Peyer's patch (tissue), 4 donors: Measurements from ENCODE around the gene CD36. TPM values are rescaled to one million over a fixed set of nuclear protein-coding genes. Genes with fewer than 3 reads are reported as not detected.

Experiments
- DNase-seq, 3 donors: peaks; one replicate each; pipeline ENCODE4 v3.0.0-alpha.2; 2017 to 2019
- H3K27ac ChIP-seq, 4 donors: fragments of 200-600 bp; sonication (generic); one replicate each; pipeline ENCODE4 v1.5.1; 2016 to 2019
- H3K27me3 ChIP-seq, 2 donors: fragments of 200-600 bp; sonication (generic); one replicate each; pipeline ENCODE4 v1.5.1; 2019
- H3K36me3 ChIP-seq, 3 donors: fragments of 200-600 bp; sonication (generic); one replicate each; pipeline ENCODE4 v1.5.1; 2016 to 2019
- H3K4me1 ChIP-seq, 4 donors: fragments of 200-600 bp; sonication (generic); one replicate each; pipeline ENCODE4 v1.5.1; 2016 to 2019
- H3K4me3 ChIP-seq, 4 donors: fragments of 200-600 bp; sonication (generic); 1 replicate in 3 of 4; 2 replicates in 1 of 4; pipeline ENCODE4 v1.5.1; 2016 to 2019; ENCODE audit warnings: mild to moderate bottlenecking in 1 of 4
- H3K9me3 ChIP-seq, 4 donors: fragments of 200-600 bp; sonication (generic); one replicate each; pipeline ENCODE4 v1.5.1; 2016 to 2019; ENCODE audit warnings: mild to moderate bottlenecking in 1 of 4
- POLR2A ChIP-seq, 2 donors: fragments of 450-650 bp; IDR thresholded peaks; one replicate each; pipeline ENCODE4 v1.5.1; 2017; ENCODE audit warnings: antibody characterized with exemption in 2 of 2, mild to moderate bottlenecking in 2 of 2, moderate library complexity in 2 of 2
- total RNA-seq, 4 donors: library from RNA; depleted of rRNA; stranded (reverse); fragments of >200 nt; gene quantifications; one replicate each; pipeline ENCODE4 v1.1.0, GENCODE V29; 2016
- TF ChIP-seq, protein P1 (sequence below), 6 experiments: fragments of 450-650 bp in 4 of 6; fragments of 200-600 bp in 2 of 6; sonication (generic) in 1 of 6; IDR thresholded peaks; one replicate each; pipeline ENCODE4 v1.5.1; 2017 to 2019; ENCODE audit warnings: antibody characterized with exemption in 6 of 6, mild to moderate bottlenecking in 3 of 6, moderate library complexity in 1 of 6

Gene CD36
- total RNA-seq, 4 donors from 2014 or later: 8.9 to 35.5 (median 24.4) TPM

DNA sequence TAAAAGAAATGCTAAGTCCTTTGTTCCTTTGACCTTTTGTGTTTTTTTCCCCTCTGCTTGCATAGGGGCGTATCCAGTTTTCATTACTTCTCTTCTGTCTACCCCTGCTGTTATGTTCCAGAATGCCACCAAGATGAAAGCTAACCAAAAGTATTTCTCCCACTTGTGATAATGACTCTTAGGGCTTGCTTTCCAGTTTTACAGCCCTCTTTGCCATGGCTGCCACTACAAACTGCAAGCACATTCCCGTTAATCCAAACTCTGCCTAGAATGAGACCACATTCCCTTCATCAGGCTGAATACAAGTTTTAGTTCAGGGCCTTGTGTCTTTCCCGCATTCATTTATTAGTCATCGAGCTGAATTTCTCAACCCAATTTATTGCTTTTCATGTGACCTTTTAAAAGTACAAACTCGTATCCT is 23.6 kb upstream of the CD36 start:
- no peaks in the 10 kb centered on the region for H3K27me3 ChIP-seq
- H3K4me3 ChIP-seq: no peak overlapping the region
- no peak for DNase-seq
- TF ChIP-seq, protein P1, sequence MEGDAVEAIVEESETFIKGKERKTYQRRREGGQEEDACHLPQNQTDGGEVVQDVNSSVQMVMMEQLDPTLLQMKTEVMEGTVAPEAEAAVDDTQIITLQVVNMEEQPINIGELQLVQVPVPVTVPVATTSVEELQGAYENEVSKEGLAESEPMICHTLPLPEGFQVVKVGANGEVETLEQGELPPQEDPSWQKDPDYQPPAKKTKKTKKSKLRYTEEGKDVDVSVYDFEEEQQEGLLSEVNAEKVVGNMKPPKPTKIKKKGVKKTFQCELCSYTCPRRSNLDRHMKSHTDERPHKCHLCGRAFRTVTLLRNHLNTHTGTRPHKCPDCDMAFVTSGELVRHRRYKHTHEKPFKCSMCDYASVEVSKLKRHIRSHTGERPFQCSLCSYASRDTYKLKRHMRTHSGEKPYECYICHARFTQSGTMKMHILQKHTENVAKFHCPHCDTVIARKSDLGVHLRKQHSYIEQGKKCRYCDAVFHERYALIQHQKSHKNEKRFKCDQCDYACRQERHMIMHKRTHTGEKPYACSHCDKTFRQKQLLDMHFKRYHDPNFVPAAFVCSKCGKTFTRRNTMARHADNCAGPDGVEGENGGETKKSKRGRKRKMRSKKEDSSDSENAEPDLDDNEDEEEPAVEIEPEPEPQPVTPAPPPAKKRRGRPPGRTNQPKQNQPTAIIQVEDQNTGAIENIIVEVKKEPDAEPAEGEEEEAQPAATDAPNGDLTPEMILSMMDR (IDR thresholded peaks at IDR 0.05): peak in 1 of 6 experiments; percentile 3
- TF ChIP-seq POLR2A (IDR thresholded peaks at IDR 0.05): no peak
- no peak overlapping the region for H3K27ac ChIP-seq
- H3K9me3 ChIP-seq: no peaks in the 10 kb centered on the region
- H3K36me3 ChIP-seq: no peaks in the 10 kb centered on the region
- no peaks in the 10 kb centered on the region for H3K4me1 ChIP-seq

- Histone ChIP-seq H3K9me3 (no peaks in the 10 kb centered on the region), H3K4me1 (no peaks in the 10 kb centered on the region), H3K27me3 (no peaks in the 10 kb centered on the region), H3K27ac (no peak overlapping the region), H3K36me3 (no peaks in the 10 kb centered on the region), H3K4me3 (no peak overlapping the region)
- DNase-seq: no peak
- no peak for TF ChIP-seq POLR2A (IDR thresholded peaks at IDR 0.05)
- TF ChIP-seq, protein P1 (IDR thresholded peaks at IDR 0.05): no peak
These were observed 20.3 kb upstream of the CD36 start for GRCh38 chr7:80618096-80618495.

- TF ChIP-seq, protein P1 (IDR thresholded peaks at IDR 0.05): no peak
- TF ChIP-seq POLR2A (IDR thresholded peaks at IDR 0.05): no peak
- Histone ChIP-seq H3K27ac (no peak overlapping the region), H3K4me3 (no peak overlapping the region), H3K4me1 (no peaks in the 10 kb centered on the region), H3K27me3 (no peaks in the 10 kb centered on the region), H3K36me3 (no peaks in the 10 kb centered on the region), H3K9me3 (no peaks in the 10 kb centered on the region)
- no peak for DNase-seq
These were observed 18.7 kb upstream of the CD36 start for GRCh38 chr7:80619741-80620140.

- Histone ChIP-seq H3K9me3 (no peaks in the 10 kb centered on the region), H3K36me3 (no peaks in the 10 kb centered on the region), H3K4me1 (no peaks in the 10 kb centered on the region), H3K27me3 (no peaks in the 10 kb centered on the region), H3K27ac (no peak overlapping the region), H3K4me3 (no peak overlapping the region)
- TF ChIP-seq, protein P1 (IDR thresholded peaks at IDR 0.05): no peak
- no peak for TF ChIP-seq POLR2A (IDR thresholded peaks at IDR 0.05)
- no peak for DNase-seq
These were observed 15.9 kb upstream of the CD36 start for GRCh38 chr7:80622541-80622940.

DNA sequence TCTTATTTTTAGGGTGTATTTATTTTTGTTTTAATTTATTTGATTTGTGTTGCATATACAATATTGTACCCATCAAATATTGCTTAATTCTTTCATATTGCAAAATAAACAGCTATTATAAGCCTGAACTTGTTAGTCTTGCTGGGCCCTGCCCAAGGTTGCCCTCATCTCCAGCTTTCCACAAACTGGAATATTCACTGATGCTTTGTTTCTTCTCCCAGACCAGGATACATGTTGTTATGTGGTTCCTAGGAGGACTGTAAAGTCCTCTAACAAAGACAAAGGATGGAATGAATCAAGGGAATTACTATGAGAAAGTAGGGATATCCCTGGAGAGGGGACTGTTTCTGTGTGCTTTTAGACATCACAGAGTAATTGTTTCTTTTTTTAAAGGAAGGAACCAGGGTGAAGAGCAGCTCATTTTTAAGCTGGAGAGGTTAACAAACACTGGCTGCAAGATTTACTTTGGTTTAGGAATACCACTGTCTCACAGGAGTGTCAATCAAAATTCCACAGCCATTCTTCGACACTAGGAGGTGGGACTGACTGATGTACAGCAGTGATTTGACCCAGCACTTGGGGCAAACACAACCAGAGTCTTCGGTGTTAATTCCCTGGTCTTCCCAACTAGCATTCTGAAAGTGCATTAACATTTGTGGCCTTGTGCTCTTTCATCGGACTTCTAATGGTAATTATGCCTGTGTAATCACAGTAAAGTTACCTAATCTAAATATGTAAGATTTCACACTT is 14.8 kb upstream of the CD36 start:
- Histone ChIP-seq H3K36me3 (no peaks in the 10 kb centered on the region), H3K4me3 (no peak overlapping the region), H3K4me1 (no peaks in the 10 kb centered on the region), H3K27ac (no peak overlapping the region), H3K27me3 (no peaks in the 10 kb centered on the region), H3K9me3 (no peaks in the 10 kb centered on the region)
- TF ChIP-seq, protein P1 (IDR thresholded peaks at IDR 0.05): no peak
- TF ChIP-seq POLR2A (IDR thresholded peaks at IDR 0.05): no peak
- DNase-seq: no peak
